GM23338 (cell line): ENCODE measurements around the gene MIPEP. TPM values are rescaled to one million over a fixed set of nuclear protein-coding genes. Genes with fewer than 3 reads are reported as not detected.

Experiments used
- ATAC-seq: fragments of 200-7000 bp; cut with Tn5 transposase; 3 replicates; pipeline ENCODE4 v1.9.1; 2020
- DNase-seq: peaks from one replicate; pipeline ENCODE4 v3.0.0-alpha.2; 2015; ENCODE audit warnings: low spot score
- H2AFZ ChIP-seq: fragments of 200-600 bp; sonication (generic); 2 replicates; pipeline ENCODE4 v1.8.0; 2016; ENCODE audit warnings: antibody characterized with exemption, mild to moderate bottlenecking, moderate library complexity
- H3F3A ChIP-seq: fragments of 200-600 bp; sonication (generic); replicated peaks from 2 replicates; pipeline ENCODE4 v1.8.0; 2017; ENCODE audit warnings: antibody characterized with exemption, mixed run types, low read depth
- H3K27ac ChIP-seq: fragments of 200-600 bp; sonication (generic); 2 replicates; pipeline ENCODE4 v1.6.1; 2016; ENCODE audit warnings: low read depth
- H3K27me3 ChIP-seq: fragments of 200-600 bp; sonication (generic); 2 replicates; pipeline ENCODE4 v1.8.0; 2016; ENCODE audit warnings: mild to moderate bottlenecking, mixed run types, moderate library complexity; ENCODE audit not compliant: insufficient read depth
- H3K36me3 ChIP-seq: fragments of 200-600 bp; sonication (generic); 2 replicates; pipeline ENCODE4 v1.8.0; 2016; ENCODE audit warnings: mild to moderate bottlenecking; ENCODE audit not compliant: insufficient read depth
- H3K4me1 ChIP-seq: fragments of 200-600 bp; sonication (generic); 2 replicates; pipeline ENCODE4 v1.8.0; 2016; ENCODE audit warnings: mild to moderate bottlenecking, moderate library complexity; ENCODE audit not compliant: insufficient read depth
- H3K4me2 ChIP-seq: fragments of 200-600 bp; sonication (generic); 2 replicates; pipeline ENCODE4 v1.7.1; 2017; ENCODE audit warnings: mixed run types
- H3K4me3 ChIP-seq: fragments of 200-600 bp; sonication (generic); 2 replicates; pipeline ENCODE4 v1.6.1; 2016; ENCODE audit warnings: mixed run types
- H3K79me2 ChIP-seq: fragments of 200-600 bp; sonication (generic); replicated peaks from 2 replicates; pipeline ENCODE4 v1.8.0; 2017; ENCODE audit warnings: mild to moderate bottlenecking; ENCODE audit not compliant: insufficient read depth
- H3K9me2 ChIP-seq: fragments of 200-600 bp; sonication (generic); 2 replicates; pipeline ENCODE4 v1.8.0; 2017; ENCODE audit not compliant: insufficient read depth
- H4K20me1 ChIP-seq: fragments of 200-600 bp; sonication (generic); replicated peaks from 2 replicates; pipeline ENCODE4 v1.8.0; 2017; ENCODE audit warnings: mild to moderate bottlenecking; ENCODE audit not compliant: insufficient read depth
- H3K27ac Mint-ChIP-seq: 2 replicates; pipeline ENCODE4 v1.8.0; 2020; ENCODE audit warnings: inconsistent platforms, mild to moderate bottlenecking, moderate library complexity, mixed read lengths
- H3K27me3 Mint-ChIP-seq: 3 replicates; pipeline ENCODE4 v1.8.0; 2022; ENCODE audit warnings: low read depth, mild to moderate bottlenecking, moderate library complexity, mixed read lengths, inconsistent platforms; ENCODE audit not compliant: insufficient read depth, poor library complexity
- H3K36me3 Mint-ChIP-seq: 3 replicates; pipeline ENCODE4 v1.8.0; 2021; ENCODE audit warnings: low read depth, mild to moderate bottlenecking, inconsistent platforms, moderate library complexity, mixed read lengths
- H3K4me1 Mint-ChIP-seq: 3 replicates; pipeline ENCODE4 v1.8.0; 2020; ENCODE audit warnings: mild to moderate bottlenecking, inconsistent platforms, mixed read lengths
- H3K4me3 Mint-ChIP-seq: 3 replicates; pipeline ENCODE4 v1.8.0; 2021; ENCODE audit warnings: moderate library complexity, mild to moderate bottlenecking, inconsistent platforms, mixed read lengths
- H3K9me3 Mint-ChIP-seq: 3 replicates; pipeline ENCODE4 v1.8.0; 2020; ENCODE audit warnings: moderate library complexity, mild to moderate bottlenecking, inconsistent platforms, mixed read lengths
- CREB1 ChIP-seq: fragments of 250-450 bp; sonication (Bioruptor Pico); IDR thresholded peaks from 2 replicates; pipeline ENCODE4 v1.5.0; 2020; ENCODE audit warnings: low read depth, mild to moderate bottlenecking, moderate library complexity
- CTCF ChIP-seq, 2 experiments: fragments of 200-600 bp in 1 of 2; sonication (generic) in 1 of 2; conservative IDR thresholded peaks; 2 replicates each; pipeline versions ENCODE4 v1.5.1 to v1.6.1; 2016 to 2017; ENCODE audit warnings: antibody characterized with exemption in 2 of 2, low read depth in 2 of 2, mild to moderate bottlenecking in 2 of 2, moderate library complexity in 1 of 2
- ETS1 ChIP-seq: IDR thresholded peaks from 2 replicates; pipeline ENCODE4 v1.6.1; 2016; ENCODE audit warnings: antibody characterized with exemption
- EZH2 ChIP-seq: fragments of 200-600 bp; sonication (generic); IDR thresholded peaks from one replicate; pipeline ENCODE4 v1.8.0; 2017; ENCODE audit warnings: antibody characterized with exemption, mild to moderate bottlenecking, low read depth; ENCODE audit not compliant: unreplicated experiment
- EZH2phosphoT487 ChIP-seq: fragments of 200-600 bp; sonication (generic); IDR thresholded peaks from one replicate; pipeline ENCODE4 v1.8.1; 2018; ENCODE audit warnings: antibody characterized with exemption; ENCODE audit not compliant: unreplicated experiment
- JUNB ChIP-seq: IDR thresholded peaks from one replicate; pipeline ENCODE4 v1.6.1; 2016; ENCODE audit warnings: antibody characterized with exemption; ENCODE audit not compliant: unreplicated experiment
- NANOG ChIP-seq: IDR thresholded peaks from 2 replicates; pipeline ENCODE4 v1.6.1; 2016; ENCODE audit warnings: antibody characterized with exemption, borderline replicate concordance
- POLR2AphosphoS5 ChIP-seq: IDR thresholded peaks from 2 replicates; pipeline ENCODE4 v1.6.1; 2016; ENCODE audit warnings: antibody characterized with exemption, low read depth
- REST ChIP-seq: IDR thresholded peaks from one replicate; pipeline ENCODE4 v1.6.1; 2018; ENCODE audit warnings: antibody characterized with exemption; ENCODE audit not compliant: unreplicated experiment
- STAT1 ChIP-seq: IDR thresholded peaks from one replicate; pipeline ENCODE4 v1.6.1; 2016; ENCODE audit warnings: antibody characterized with exemption; ENCODE audit not compliant: unreplicated experiment
- ZNF114 ChIP-seq: fragments of 250-450 bp; sonication (Bioruptor Pico); IDR thresholded peaks from 2 replicates; pipeline ENCODE4 v1.5.0; 2020; ENCODE audit warnings: mild to moderate bottlenecking, moderate library complexity
- ZNF331 ChIP-seq: fragments of 250-450 bp; sonication (Bioruptor Pico); IDR thresholded peaks from 2 replicates; pipeline ENCODE4 v1.5.0; 2020; ENCODE audit warnings: low read depth, mild to moderate bottlenecking, moderate library complexity
- ZNF462 ChIP-seq: fragments of 250-450 bp; sonication (Bioruptor Pico); IDR thresholded peaks from 2 replicates; pipeline ENCODE4 v1.5.0; 2020; ENCODE audit warnings: mild to moderate bottlenecking, moderate library complexity
- polyA plus RNA-seq: library from polyadenylated mRNA; unstranded; fragments of >200 nt; fragmentation: Nextera tagmentation; extraction: Ambion mirVana; gene quantifications from 2 replicates; pipeline ENCODE4 v1.2.1, GENCODE V29; 2016
- total RNA-seq: library from RNA; depleted of rRNA; stranded (reverse); fragments of >200 nt; shearing (Covaris generic); gene quantifications from 2 replicates; pipeline ENCODE4 v1.2.3, GENCODE V29; 2014

Gene MIPEP
- total and polyA plus RNA-seq, 2 experiments from 2014 or later: 20.8 to 22.5 TPM

- ATAC-seq: no peak
- no peaks in the 10 kb centered on the region for H3K9me3 Mint-ChIP-seq
- H3K27me3 ChIP-seq: no peaks in the 10 kb centered on the region
- no peak overlapping the region for H3K4me3 ChIP-seq
- no peaks in the 10 kb centered on the region for H3K9me2 ChIP-seq
- no peaks in the 10 kb centered on the region for H3K27me3 Mint-ChIP-seq
- no peaks in the 10 kb centered on the region for H3K36me3 Mint-ChIP-seq
- peaks cover 16% of the 10 kb centered on the region for H3K4me1 ChIP-seq
- no peak overlapping the region for H3K4me3 Mint-ChIP-seq
- no peaks in the 10 kb centered on the region for H3K36me3 ChIP-seq
- H2AFZ ChIP-seq: no peak overlapping the region
- H3F3A ChIP-seq: no peaks in the 10 kb centered on the region
- TF ChIP-seq CREB1 (CRISPR knock-in tag) (no peak), JUNB (no peak), ZNF114 (CRISPR knock-in tag) (no peak), ZNF462 (CRISPR knock-in tag) (no peak), NANOG (no peak), STAT1 (no peak), ZNF331 (CRISPR knock-in tag) (no peak), POLR2AphosphoS5 (no peak), REST (no peak), CTCF (conservative IDR thresholded peaks at IDR 0.05; ENCODE audit: low read depth in 2 of 2) (no peak), EZH2 (no peak), EZH2phosphoT487 (no peak), ETS1 (no peak)
- H3K27ac Mint-ChIP-seq: no peak overlapping the region
- H3K27ac ChIP-seq: no peak overlapping the region
- peaks cover 19% of the 10 kb centered on the region for H3K4me1 Mint-ChIP-seq
- H3K4me2 ChIP-seq: no peak overlapping the region
- H4K20me1 ChIP-seq: no peaks in the 10 kb centered on the region
- no peaks in the 10 kb centered on the region for H3K79me2 ChIP-seq
- no peak for DNase-seq
Observed at GRCh38 chr13:23912469-23912868, 23.3 kb upstream of the MIPEP start.
